K562 (cell line): ENCODE measurements around the gene ZFP36. TPM values are rescaled to one million over a fixed set of nuclear protein-coding genes. Genes with fewer than 3 reads are reported as not detected.

Source experiments
- ARID1B ChIP-seq: fragments of 450-650 bp; IDR thresholded peaks from 2 replicates; pipeline ENCODE4 v1.6.1; 2016; ENCODE audit warnings: antibody characterized with exemption, mild to moderate bottlenecking, inconsistent platforms
- DACH1 ChIP-seq: fragments of 450-650 bp; IDR thresholded peaks from 2 replicates; pipeline ENCODE4 v1.6.1; 2018; ENCODE audit not compliant: partially characterized antibody
- E2F8 ChIP-seq: fragments of 450-650 bp; IDR thresholded peaks from 2 replicates; pipeline ENCODE4 v1.7.1; 2018; ENCODE audit warnings: mild to moderate bottlenecking, low read depth; ENCODE audit not compliant: partially characterized antibody
- FOXO4 ChIP-seq: fragments of 450-650 bp; formaldehyde crosslinking; IDR thresholded peaks from 2 replicates; pipeline ENCODE4 v1.4.0; 2020; ENCODE audit warnings: mild to moderate bottlenecking, moderate library complexity
- FOXP4 ChIP-seq: sonication (generic); formaldehyde crosslinking; IDR thresholded peaks from 2 replicates; pipeline ENCODE4 v1.8.0; 2022; ENCODE audit warnings: mild to moderate bottlenecking, missing genetic modification reagents, borderline replicate concordance
- HMBOX1 ChIP-seq: sonication (generic); IDR thresholded peaks from 2 replicates; pipeline ENCODE4 v1.6.1; 2016
- JUND ChIP-seq, 2 experiments: IDR thresholded peaks; 2 replicates in 1 of 2; 3 replicates in 1 of 2; pipeline ENCODE4 v1.6.1; 2011; ENCODE audit warnings: borderline replicate concordance in 2 of 2, low read depth in 2 of 2, low read length in 2 of 2, improper control_type of control experiment in 1 of 2, missing biosample characterization in 1 of 2, missing genetic modification characterization in 1 of 2, missing genetic modification reagents in 1 of 2
- MYNN ChIP-seq, 2 experiments: sonication (generic); formaldehyde crosslinking in 1 of 2; IDR thresholded peaks; 2 replicates each; pipeline versions ENCODE4 v1.5.0 to v1.6.1; 2016 to 2020; ENCODE audit warnings: antibody characterized with exemption in 1 of 2, missing genetic modification reagents in 1 of 2
- PCBP1 ChIP-seq: fragments of 200-400 bp; formaldehyde crosslinking; IDR thresholded peaks from 2 replicates; pipeline ENCODE4 v1.6.1; 2018; ENCODE audit warnings: mild to moderate bottlenecking, low read depth, low read length; ENCODE audit not compliant: poor library complexity, severe bottlenecking
- RB1 ChIP-seq: fragments of 450-650 bp; IDR thresholded peaks from 2 replicates; pipeline ENCODE4 v1.6.1; 2017; ENCODE audit warnings: low read depth, mild to moderate bottlenecking
- SNAPC5 ChIP-seq: fragments of 250-450 bp; sonication (Bioruptor Pico); IDR thresholded peaks from 2 replicates; pipeline ENCODE4 v1.8.0; 2021; ENCODE audit warnings: moderate library complexity, mild to moderate bottlenecking, inconsistent platforms
- ZBTB49 ChIP-seq: sonication (generic); formaldehyde crosslinking; IDR thresholded peaks from 2 replicates; pipeline ENCODE4 v1.8.0; 2022; ENCODE audit warnings: missing genetic modification reagents, mild to moderate bottlenecking, borderline replicate concordance
- ZNF133 ChIP-seq: fragments of 250-450 bp; sonication (Bioruptor Pico); IDR thresholded peaks from 2 replicates; pipeline ENCODE4 v1.4.0; 2020; ENCODE audit warnings: mild to moderate bottlenecking
- ZNF3 ChIP-seq: fragments of 250-450 bp; sonication (Bioruptor Pico); IDR thresholded peaks from 2 replicates; pipeline ENCODE4 v1.5.0; 2021; ENCODE audit warnings: mild to moderate bottlenecking, moderate library complexity
- ZNF668 ChIP-seq: fragments of 250-450 bp; sonication (Bioruptor Pico); IDR thresholded peaks from 2 replicates; pipeline ENCODE4 v1.8.0; 2022; ENCODE audit warnings: mild to moderate bottlenecking, inconsistent platforms
- polyA plus RNA-seq, 8 experiments: library from polyadenylated mRNA; depleted of rRNA in 4 of 8; stranded (reverse) in 5 of 8; unstranded in 3 of 8; fragments of >200 nt; fragmentation: Nextera tagmentation in 2 of 8; fragmentation: Illumina TruSeq in 1 of 8; extraction: Ambion mirVana in 2 of 8; extraction: Trizol in 1 of 8; gene quantifications; 2 replicates each; pipeline versions ENCODE4 v1.2.1 to v1.2.3, GENCODE V29; 2011 to 2014; ENCODE audit warnings: inconsistent platforms in 1 of 8, missing spikeins in 1 of 8
- total RNA-seq, 7 experiments: library from RNA; depleted of rRNA in 6 of 7; stranded (reverse); fragments of >200 nt in 6 of 7; fragmentation: Illumina TruSeq in 2 of 7; extraction: Trizol in 2 of 7; gene quantifications; 2 replicates each; pipeline versions ENCODE4 v1.2.1 to v1.2.3, GENCODE V29; 2011 to 2021; ENCODE audit warnings: low replicate concordance in 1 of 7

ZFP36 gene
- total and polyA plus RNA-seq, 9 of the 15 experiments (the other 6 are each of a cell fraction or from before 2014, with no cell fraction given), result 1.0 to 20.1 (median 3.5) TPM

- TF ChIP-seq E2F8 (peak; percentile 64), FOXO4 (CRISPR knock-in tag) (0 out of 2 replicates have a peak, but pooled peaks have one; percentile 56), SNAPC5 (CRISPR knock-in tag) (no peak), ZNF3 (CRISPR knock-in tag) (no peak), MYNN (IDR thresholded peaks at IDR 0.05) (peak; percentile 15; the same call in 1 of the 2 replicates), MYNN (CRISPR knock-in tag; IDR thresholded peaks at IDR 0.05) (no peak), ZNF133 (CRISPR knock-in tag) (no peak), JUND (IDR thresholded peaks at IDR 0.05; ENCODE audit: borderline replicate concordance, low read depth, low read length) (peak; percentile 86), JUND (tag; IDR thresholded peaks at IDR 0.05; ENCODE audit: borderline replicate concordance, low read depth, low read length) (peak; percentile 86; the same call in 2 of the 3 replicates), PCBP1 (peak; percentile 80), ZBTB49 (0 out of 2 replicates have a peak, but pooled peaks have one; percentile 31), FOXP4 (CRISPR knock-in tag) (no peak), ARID1B (peak; percentile 60), HMBOX1 (no peak), ZNF668 (CRISPR knock-in tag) (no peak), DACH1 (peak; percentile 90), RB1 (peak; percentile 95)
Measured at GRCh38 chr19:39412100-39412866, 5.6 kb downstream of the ZFP36 start, which contains the start of gene PLEKHG2 (continued).
